Activated gamma-delta T cell treated with anti-CD3 and anti-CD28 coated beads, Interleukin-2, amount 50 U/mL, for 16 hours (primary cell): ENCODE data around the gene NOP16.

Experiments used
- DNase-seq: peaks from one replicate; pipeline ENCODE4 v3.0.0-alpha.2; 2020; ENCODE audit warnings: low read depth

Gene NOP16

GRCh38 chr5:176384991-176385390, 3.4 kb downstream of the NOP16 start:
- no peak for DNase-seq

DNA sequence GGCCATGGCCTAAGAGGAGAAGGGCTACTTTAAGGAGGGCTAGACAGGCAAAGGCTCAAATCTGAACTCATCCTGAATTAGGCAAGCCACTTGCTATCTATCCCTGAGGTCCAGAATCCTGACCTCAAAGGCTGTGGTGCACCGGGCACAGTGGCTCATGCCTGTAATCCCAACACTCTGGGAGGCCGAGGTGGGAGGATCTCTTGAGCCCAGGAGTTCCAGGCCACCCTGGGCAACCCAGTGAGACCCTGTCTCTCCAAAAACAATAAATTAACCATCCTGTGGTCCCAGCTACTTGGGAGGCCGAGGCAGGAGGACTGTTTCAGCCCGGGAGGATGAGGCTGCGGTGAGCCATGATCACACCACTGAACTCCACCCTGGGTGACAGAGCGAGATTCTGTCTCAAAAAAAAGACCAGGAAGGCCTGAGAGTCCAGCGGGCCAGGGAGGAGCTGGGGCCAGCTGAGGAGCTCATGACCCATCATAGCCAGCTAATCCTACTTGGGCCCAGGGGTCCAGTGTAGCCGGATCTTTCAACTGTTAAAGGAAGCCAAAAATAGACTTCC, 4.0 kb downstream of the NOP16 start:
- DNase-seq = no peak

- no peak for DNase-seq
These were observed 4.4 kb downstream of the NOP16 start for GRCh38 chr5:176383961-176384360.

- DNase-seq = no peak
These were observed 5.0 kb downstream of the NOP16 start for GRCh38 chr5:176383248-176383905.

DNA sequence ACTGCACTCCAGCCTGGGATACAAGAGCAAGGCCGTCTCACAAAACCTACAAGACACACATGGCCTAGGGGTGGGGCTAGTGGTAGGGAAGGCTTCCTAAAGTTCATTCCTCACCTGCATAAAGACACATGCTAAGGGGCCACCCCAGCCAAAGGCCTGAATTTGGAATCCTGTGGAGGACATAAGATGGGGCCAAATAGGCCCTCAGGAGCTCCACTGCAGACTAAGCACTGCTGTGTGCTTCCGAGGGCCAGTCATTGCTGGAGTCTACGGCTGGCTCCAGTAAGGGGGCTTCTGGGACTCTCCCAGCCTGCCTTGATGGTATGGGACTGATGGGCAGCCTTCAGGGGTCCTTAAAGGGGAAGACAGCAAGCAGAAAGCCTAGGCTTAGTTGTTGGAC, 5.7 kb downstream of the NOP16 start:
- DNase-seq = no peak

DNA sequence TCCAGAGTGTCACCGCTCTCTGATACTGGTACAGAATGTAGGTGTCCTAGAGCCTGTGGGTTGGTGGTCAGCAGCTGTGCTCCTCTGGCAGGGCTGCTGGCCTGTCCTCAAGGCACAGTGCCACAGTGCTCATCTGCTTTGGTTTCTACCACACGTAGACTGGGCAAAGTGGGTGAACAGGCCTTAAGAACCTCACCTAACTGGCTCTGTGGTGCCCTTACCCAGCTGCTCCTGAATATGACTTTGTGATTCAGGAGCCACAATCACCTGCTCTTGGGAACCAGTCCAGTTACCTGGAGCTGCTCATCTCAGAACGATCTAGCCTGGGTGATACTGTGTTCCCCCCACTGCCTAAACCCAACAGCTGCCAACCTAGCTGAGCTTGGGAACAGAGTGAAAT, 6.4 kb downstream of the NOP16 start:
- DNase-seq = no peak

DNA sequence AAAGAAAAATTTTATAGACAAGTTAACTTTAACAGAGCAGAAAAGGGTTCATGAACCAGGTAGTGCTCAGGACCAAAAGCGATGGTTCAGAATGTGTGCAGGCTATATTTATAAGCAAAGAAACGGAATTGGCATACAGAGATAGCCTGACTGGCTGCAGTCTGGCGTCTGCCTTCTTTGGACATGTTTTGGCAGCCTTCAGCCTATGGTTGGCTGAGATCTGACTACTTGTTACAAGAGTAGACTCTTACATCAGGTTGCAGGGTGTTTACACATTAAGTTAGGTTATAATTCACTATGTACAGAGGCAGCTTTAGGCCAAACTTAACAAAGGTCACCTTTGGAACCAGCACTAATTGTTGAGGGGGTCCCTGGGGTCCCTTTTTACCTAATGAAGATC, 7.0 kb downstream of the NOP16 start:
- no peak for DNase-seq

DNA sequence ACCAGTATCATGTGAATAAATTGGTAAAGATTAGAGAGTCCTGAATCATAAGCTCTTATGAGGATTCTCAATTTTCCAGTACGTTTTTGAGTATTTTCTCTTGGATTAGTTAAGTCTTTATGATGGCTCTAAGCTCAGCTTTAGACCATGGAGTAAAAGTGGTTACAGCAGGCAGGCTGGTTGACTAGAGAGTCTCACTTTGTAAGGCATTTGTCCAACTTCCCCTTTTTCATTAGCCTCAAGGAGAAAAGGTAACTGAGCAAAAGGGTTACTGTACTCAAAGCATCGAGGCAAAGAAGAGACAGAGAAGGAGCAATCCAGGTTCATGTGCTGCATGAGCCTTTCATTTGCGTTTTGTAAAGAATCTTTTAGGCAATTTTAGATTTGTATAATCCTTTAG, 8.5 kb downstream of the NOP16 start:
- no peak for DNase-seq

- DNase-seq = no peak
These were observed 15.1 kb downstream of the NOP16 start for GRCh38 chr5:176373100-176373818.

GRCh38 chr5:176371621-176372539, 16.5 kb downstream of the NOP16 start:
- DNase-seq = no peak

DNA sequence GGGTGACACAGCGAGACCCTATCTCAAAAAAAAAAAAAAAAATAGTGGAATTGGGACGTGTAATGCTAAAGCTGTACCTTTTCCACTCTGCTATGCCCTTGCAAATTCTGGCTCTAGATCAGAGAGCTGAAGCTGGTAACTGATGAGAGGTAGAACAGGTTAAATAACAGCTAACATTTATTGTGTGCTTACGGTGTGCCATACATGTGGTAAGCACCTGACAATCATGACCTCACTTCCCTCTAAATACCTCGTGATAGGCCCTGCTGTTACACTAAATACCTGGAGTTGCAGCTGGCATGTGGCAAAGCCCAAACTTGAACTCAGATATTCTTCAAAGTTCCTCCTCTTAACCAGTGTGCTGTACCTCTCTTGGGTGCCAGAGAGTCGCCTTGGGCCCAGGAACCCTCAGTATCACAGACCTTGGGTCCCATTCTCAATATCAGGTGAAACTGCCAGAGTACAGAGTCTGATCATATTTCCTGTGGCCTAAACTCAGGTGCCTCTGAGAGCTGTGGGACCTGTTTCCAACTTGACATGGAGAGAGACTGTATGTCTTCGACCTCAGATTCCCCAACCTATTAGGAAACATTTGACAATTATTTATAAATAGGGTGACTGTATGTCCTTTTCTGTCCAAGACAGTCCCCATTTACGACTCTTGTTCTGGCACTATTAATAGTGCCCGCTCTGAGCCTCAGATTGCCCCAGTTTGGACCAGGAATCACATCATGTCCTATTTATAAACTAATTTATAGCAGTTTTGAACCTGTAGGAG, 18.3 kb downstream of the NOP16 start:
- no peak for DNase-seq

DNA sequence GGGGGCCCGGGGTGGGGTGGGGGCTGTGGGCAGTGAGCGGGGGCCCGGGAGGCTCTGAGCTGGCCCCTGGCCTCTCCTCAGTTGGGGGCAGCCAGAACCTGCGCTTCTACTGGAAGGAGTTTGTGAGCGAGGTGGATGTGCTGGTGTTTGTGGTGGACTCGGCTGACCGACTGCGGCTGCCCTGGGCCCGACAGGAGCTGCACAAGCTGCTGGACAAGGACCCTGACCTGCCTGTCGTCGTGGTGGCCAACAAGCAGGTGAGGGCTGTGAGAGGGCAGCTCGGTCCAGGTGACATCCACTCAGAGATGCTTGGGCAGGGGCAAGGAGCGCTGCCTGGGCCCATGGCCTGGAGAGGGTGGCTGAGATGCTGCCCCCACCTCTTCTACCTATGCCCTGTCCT, 19.7 kb downstream of the NOP16 start:
- no peak for DNase-seq

- no peak for DNase-seq
These were observed 22.0 kb downstream of the NOP16 start for GRCh38 chr5:176366232-176366894.

DNA sequence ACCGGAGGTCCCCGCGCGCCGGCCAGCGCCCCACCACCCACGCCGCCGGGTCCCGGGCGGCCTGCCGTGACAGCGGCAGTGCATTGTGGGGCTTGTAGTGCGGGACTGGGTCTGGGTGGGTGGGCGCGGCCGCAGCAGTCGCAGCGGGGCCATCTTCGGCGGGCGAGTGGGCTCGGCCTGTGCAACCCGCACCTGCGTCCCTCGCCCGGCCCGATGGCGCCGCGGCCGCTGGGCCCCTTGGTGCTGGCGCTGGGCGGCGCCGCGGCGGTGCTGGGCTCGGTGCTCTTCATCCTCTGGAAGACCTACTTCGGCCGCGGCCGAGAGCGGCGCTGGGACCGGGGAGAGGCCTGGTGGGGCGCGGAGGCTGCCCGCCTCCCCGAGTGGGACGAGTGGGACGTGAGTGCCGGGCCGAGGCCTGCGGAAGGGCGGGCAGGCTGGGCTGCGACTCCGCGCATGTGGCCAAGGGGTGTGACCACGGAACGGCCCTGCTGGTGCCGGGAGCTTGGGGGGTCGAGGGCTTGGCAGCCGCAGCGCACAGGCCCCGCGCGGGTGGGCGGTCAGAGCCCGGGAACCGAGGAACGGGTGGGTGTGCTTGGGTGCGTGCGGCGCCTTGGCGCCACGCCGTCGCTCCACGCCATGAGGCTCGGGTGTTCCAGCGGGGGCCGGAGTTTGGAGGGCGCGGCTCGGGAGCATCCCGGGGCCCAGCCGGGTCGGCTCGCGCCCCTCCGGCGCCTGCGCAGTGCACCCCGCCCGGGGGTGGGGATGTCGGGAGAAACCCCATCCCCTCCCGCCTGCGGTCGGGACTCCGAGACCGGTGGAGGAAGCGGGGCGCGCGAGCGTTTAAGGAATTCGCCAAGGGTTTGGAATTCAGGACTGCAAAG, 22.8 kb downstream of the NOP16 start, which contains the start of gene ARL10:
Gene ARL10, plus strand, starts transcription at position 137 of the 881 bp plus-strand sequence. Its CDS starts 77 bp downstream, at position 214.
- peak; percentile 36 for DNase-seq

- DNase-seq = no peak
These were observed 23.5 kb downstream of the NOP16 start for GRCh38 chr5:176364765-176365350.

DNA sequence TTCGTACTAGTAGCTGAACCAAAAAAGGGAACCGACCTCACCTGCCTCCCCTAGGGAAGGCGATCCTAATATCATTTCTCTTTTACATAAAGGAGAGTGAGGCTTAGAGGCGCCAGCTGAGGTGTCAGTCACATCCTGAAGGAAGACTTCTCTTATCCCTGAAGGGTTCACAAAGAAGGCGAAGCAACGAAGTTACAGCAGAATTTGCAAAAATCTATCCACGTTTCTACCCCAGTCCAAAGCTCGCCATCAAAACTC, 26.2 kb downstream of the NOP16 start:
- DNase-seq = no peak

GRCh38 chr5:176361437-176362232, 26.8 kb downstream of the NOP16 start, which contains the start of gene KIAA1191:
Gene KIAA1191, minus strand, starts transcription at chr5:176361764. Its CDS starts 2,256 bp downstream, at chr5:176359508.
- peak; percentile 90 for DNase-seq

- DNase-seq = peak; percentile 12
These were observed 27.4 kb downstream of the NOP16 start for GRCh38 chr5:176360894-176361436.

GRCh38 chr5:176359658-176360057, 28.7 kb downstream of the NOP16 start:
- DNase-seq = no peak
